ENCODE data around the gene HOXD13.

- TF ChIP-seq ZFX (IDR thresholded peaks at IDR 0.05) (no peak), CTCF (conservative IDR thresholded peaks at IDR 0.05) (no peak)
Measured at GRCh38 chr2:176094349-176094748, 1.8 kb downstream of the HOXD13 start.
